GM12875 (cell line): ENCODE data around the gene ATP10B.
"Not testable (repeated sequence)": the region's sequence is repeated elsewhere in the genome, so short reads cannot be mapped to it uniquely, and the experiment has no call there.

Source experiments
- H3K4me3 ChIP-seq: one replicate; pipeline ENCODE4 v1.5.1; 2011; ENCODE audit warnings: low read depth, low read length, control low read depth
- TF ChIP-seq, protein P1 (sequence below): IDR thresholded peaks from 2 replicates; pipeline ENCODE4 v1.5.1; 2011; ENCODE audit warnings: low read depth, mild to moderate bottlenecking, control low read depth, inconsistent platforms, low read length, moderate library complexity, borderline replicate concordance; ENCODE audit not compliant: insufficient read depth

The ATP10B gene

DNA sequence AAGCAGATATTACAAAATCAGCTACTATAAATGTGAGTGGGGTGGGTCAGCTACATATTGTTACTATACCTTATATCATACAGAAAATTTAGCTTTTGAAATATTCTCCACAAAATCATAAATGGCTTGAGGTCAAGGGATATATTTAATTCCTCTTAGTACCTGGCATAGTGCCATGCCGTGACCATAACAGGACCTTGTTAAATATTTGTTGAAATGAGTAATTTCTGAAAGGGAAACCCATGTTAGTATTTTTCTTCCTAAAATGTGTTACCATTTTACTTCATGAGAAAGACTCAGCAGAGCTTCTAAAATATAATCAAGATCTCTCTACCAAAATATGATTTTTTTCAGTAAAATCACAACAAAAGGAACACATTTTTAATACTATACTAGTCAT is 14.8 kb downstream of the ATP10B start:
- TF ChIP-seq, protein P1, sequence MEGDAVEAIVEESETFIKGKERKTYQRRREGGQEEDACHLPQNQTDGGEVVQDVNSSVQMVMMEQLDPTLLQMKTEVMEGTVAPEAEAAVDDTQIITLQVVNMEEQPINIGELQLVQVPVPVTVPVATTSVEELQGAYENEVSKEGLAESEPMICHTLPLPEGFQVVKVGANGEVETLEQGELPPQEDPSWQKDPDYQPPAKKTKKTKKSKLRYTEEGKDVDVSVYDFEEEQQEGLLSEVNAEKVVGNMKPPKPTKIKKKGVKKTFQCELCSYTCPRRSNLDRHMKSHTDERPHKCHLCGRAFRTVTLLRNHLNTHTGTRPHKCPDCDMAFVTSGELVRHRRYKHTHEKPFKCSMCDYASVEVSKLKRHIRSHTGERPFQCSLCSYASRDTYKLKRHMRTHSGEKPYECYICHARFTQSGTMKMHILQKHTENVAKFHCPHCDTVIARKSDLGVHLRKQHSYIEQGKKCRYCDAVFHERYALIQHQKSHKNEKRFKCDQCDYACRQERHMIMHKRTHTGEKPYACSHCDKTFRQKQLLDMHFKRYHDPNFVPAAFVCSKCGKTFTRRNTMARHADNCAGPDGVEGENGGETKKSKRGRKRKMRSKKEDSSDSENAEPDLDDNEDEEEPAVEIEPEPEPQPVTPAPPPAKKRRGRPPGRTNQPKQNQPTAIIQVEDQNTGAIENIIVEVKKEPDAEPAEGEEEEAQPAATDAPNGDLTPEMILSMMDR, result no peak
- no peak overlapping the region for H3K4me3 ChIP-seq

DNA sequence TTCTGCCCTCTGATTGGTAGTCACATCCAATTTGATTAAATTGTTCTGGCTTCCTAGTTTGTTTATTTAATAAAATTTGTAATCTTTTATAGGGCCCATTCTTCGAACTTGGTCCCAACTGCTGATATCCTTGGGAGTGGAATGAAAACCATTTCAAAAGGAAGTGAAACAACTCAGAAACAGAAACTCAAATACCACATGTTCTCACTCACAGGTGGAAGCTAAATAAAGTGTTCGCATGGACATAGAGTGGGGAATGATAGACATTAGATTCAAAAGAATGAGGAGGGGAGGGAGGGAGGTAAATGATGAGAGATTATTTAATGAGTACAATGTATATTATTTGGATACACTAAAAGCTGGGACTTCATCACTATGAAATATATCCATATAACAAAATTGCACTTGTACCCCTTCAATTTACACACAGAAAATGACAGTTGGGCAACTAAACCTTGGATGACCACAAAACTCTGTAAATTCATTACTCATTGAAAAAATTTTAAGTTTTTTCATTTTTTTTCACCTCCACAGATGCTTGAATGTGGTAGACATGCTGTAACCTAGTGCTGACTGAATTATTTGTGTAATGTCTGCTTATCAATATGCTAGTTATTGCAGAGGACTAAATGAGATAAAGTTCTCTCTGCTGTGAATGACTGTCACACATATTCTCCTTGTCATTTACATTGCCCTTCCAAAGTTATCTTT is 16.0 kb downstream of the ATP10B start:
- no peak overlapping the region for H3K4me3 ChIP-seq
- TF ChIP-seq, protein P1, result no peak

DNA sequence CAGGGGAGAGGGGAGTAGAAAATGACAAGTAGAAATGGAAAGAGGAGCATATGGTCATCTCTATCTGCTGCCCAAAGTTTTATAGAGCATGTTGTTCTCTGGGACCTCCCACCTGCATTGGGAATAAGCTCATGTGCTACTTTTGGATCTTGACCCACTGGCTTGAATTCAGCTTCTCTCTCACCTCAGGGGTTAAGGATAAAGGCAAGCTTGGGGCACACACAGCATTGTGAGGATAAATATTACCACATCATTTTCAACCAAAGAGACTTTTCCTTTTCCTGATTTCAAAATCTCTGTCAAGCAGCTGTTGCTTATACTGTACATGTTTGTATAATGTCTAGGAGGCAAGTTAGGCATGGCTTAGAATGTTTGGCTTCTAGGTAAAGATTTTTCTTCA is 16.6 kb downstream of the ATP10B start:
- TF ChIP-seq, protein P1, result no peak
- H3K4me3 ChIP-seq, result no peak overlapping the region

DNA sequence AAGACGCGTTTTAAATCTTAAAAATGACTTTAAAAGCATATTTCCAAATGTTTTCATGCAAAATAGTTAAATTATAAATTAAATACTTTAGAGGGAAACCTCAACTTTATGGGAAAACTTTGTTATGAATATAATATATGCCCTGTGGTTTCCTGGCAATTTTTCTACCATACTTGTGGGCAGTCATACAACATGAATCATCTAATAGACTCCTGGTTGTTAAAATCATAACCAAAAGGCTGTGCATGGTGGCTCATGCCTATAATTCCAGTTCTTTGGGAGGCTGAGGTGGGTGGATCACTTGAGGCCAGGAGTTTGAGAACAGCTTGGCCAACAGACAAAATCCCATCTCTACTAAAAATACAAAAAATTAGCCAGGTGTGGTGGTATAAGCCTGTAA is 18.2 kb downstream of the ATP10B start:
- TF ChIP-seq, protein P1, result no peak
- H3K4me3 ChIP-seq, result no peak overlapping the region

DNA sequence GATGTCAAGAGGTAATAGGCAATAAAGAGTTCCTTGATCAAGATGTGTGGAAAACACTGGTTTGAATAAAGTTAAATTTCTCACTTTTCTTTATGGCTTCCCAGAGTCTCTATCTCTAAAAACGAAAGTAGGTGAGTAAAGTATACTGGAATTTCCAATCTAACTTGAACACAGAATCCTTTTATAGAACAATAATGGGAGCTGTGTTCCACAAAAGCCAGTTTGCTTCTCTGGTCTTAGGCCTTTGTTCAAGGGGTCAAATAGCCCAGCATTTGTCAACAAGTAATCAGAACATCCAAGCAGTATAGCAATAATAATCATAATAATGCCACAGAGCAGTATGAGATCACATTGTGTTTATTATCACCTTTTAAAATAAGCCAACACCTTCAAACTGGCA is 20.2 kb downstream of the ATP10B start:
- TF ChIP-seq, protein P1, result no peak
- no peak overlapping the region for H3K4me3 ChIP-seq

DNA sequence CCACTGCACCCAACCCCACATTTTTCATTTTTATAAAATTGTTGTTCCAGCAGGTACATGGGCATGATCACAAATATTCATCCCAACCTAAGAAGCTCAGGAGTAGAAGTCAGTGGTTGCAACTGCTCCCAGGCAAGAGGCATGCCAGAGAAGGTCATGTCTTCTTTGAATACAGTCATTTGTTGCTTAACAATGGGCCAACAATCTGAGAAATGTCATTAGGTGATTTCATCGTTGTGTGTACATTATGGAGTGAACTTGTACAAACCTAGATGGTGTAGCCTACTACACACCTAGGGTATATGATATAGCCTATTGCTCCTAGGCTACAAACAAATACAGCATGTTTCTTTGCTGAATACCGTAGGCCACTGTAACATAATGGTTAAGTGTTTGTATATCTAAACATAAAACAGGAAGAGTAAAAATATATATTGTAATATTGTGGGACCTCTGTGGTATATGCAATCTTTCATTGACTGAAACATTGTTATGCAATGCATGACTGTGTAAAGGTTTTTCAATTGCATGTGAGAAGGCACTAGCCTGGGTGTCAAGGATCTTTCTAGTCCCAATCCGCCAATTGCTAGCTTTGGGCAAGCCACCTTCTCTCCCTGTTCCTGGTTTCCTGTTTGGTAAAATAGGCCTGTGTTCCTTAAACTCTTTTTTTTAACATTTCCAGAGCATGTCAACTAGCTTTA is 27.6 kb downstream of the ATP10B start:
- TF ChIP-seq, protein P1, result no peak

DNA sequence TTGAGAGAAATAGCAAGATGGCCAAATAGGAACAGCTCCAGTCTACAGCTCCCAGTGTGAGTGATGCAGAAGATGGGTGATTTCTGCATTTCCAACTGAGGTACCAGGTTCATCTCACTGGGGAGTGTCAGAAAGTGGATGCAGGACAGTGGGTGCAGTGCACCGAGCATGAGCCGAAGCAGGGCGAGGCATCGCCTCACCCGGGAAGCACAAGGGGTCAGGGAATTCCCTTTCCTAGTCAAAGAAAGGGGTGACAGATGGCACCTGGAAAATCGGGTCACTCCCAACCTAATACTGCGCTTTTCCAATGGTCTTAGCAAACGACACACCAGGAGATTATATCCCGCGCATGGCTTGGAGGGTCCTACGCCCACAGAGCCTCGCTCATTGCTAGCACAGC is 39.0 kb downstream of the ATP10B start:
- H3K4me3 ChIP-seq, result not testable (repeated sequence)

More for the DNA sequence above, 27.6 kb downstream of the ATP10B start:
- H3K4me3 ChIP-seq, result no peak overlapping the region
